A673 (cell line): ENCODE measurements around the gene SPACA7. TPM values are rescaled to one million over a fixed set of nuclear protein-coding genes. Genes with fewer than 3 reads are reported as not detected.

ENCODE experiments used
- BruUV-seq: library from RNA; stranded (reverse); fragments of 400-500 nt; replicated peaks from 2 replicates; lab custom pipeline; 2021; lab: Mats Ljungman, UMichigan
- CTCF ChIA-PET: fragments of 300-600 bp; sonication (Branson Sonifier 250); formaldehyde crosslinking; loops from one replicate; lab custom pipeline; 2022; ENCODE audit warnings: antibody characterized with exemption; lab: Charles Lee
- POLR2A ChIA-PET: fragments of 300-600 bp; sonication (Branson Sonifier 250); formaldehyde crosslinking; loops from one replicate; lab custom pipeline; 2022; ENCODE audit warnings: antibody characterized with exemption; ENCODE audit not compliant: low non-redundant PET; lab: Charles Lee
- DNase-seq: peaks from one replicate; pipeline ENCODE4 v3.0.0-alpha.2; 2015; ENCODE audit warnings: low spot score
- H3K27ac ChIP-seq: fragments of 200-600 bp; sonication (generic); 2 replicates; pipeline ENCODE4 v1.5.1; 2016; ENCODE audit warnings: mixed run types, low read depth, mild to moderate bottlenecking, mixed read lengths, antibody characterized with exemption, low read length; ENCODE audit not compliant: poor library complexity, severe bottlenecking
- H3K27me3 ChIP-seq: fragments of 200-600 bp; sonication (generic); replicated peaks from 2 replicates; pipeline ENCODE4 v1.6.1; 2017; ENCODE audit warnings: mixed run types, low read depth, mild to moderate bottlenecking, mixed read lengths, antibody characterized with exemption, low read length; ENCODE audit not compliant: insufficient read depth, poor library complexity
- H3K36me3 ChIP-seq: fragments of 200-600 bp; sonication (generic); 2 replicates; pipeline ENCODE4 v1.6.1; 2016; ENCODE audit warnings: mixed run types, mild to moderate bottlenecking, mixed read lengths, antibody characterized with exemption, low read length; ENCODE audit not compliant: insufficient read depth, poor library complexity, severe bottlenecking
- H3K4me1 ChIP-seq: fragments of 200-600 bp; sonication (generic); 2 replicates; pipeline ENCODE4 v1.6.1; 2017; ENCODE audit warnings: mixed run types, mild to moderate bottlenecking, mixed read lengths, antibody characterized with exemption, low read length; ENCODE audit not compliant: insufficient read depth, poor library complexity, severe bottlenecking
- H3K4me3 ChIP-seq: fragments of 200-600 bp; sonication (generic); 2 replicates; pipeline ENCODE4 v1.5.1; 2016; ENCODE audit warnings: low read depth, mixed run types, mild to moderate bottlenecking, mixed read lengths, low read length; ENCODE audit not compliant: poor library complexity, severe bottlenecking
- H3K9me3 ChIP-seq: fragments of 200-600 bp; sonication (generic); 2 replicates; pipeline ENCODE4 v1.6.1; 2016; ENCODE audit warnings: mixed run types, low read depth, mild to moderate bottlenecking, mixed read lengths, antibody characterized with exemption, low read length; ENCODE audit not compliant: poor library complexity, severe bottlenecking
- EZH2 ChIP-seq: fragments of 200-600 bp; sonication (generic); IDR thresholded peaks from 2 replicates; pipeline ENCODE4 v1.6.1; 2017; ENCODE audit warnings: borderline replicate concordance, low read depth, mild to moderate bottlenecking, mixed read lengths, antibody characterized with exemption, low read length; ENCODE audit not compliant: poor library complexity, severe bottlenecking
- intact Hi-C: fragments of 100-400 bp; cut with micrococcal nuclease; formaldehyde crosslinking; loops from one replicate; pipeline ENCODE4 v1.10.0; 2022; ENCODE audit not compliant: unreplicated experiment
- total RNA-seq: library from RNA; stranded (reverse); gene quantifications from 2 replicates; pipeline ENCODE4 v1.2.3, GENCODE V29; 2021
- TF ChIP-seq, protein P1 (sequence below): fragments of 300-800, 200-600 bp; sonication (generic); conservative IDR thresholded peaks from 2 replicates; pipeline ENCODE4 v1.5.1; 2017; ENCODE audit warnings: low read depth, mild to moderate bottlenecking, antibody characterized with exemption, low read length, moderate library complexity, mixed read lengths

Gene SPACA7
- total RNA-seq, 1 experiment from 2014 or later: not detected

DNA sequence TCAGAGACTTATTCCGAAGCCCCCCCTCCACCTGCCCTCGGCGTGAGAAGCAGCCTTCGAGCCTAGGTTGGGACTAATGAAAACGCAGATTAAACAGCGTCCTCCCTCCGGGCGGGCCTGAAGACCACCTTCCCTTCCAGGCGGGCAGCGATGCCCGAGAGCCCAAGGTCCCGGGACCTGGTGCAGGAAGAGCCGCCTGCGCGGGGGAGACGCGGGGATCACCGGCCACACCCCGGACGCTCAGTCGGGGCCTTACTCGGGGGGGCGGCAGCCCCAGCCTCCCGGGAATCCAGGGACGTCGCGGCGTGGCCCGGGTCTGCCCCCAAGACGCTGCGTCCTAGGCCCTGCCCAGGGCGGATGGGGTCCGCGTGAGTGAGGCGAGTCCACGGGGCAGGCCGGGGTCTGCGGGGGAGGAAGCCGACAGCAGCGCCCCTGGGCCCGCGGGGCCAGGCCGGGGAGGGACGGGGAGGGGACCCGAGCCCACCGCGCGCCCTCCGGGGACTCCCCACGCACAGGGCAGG lies 33.3 kb upstream of the SPACA7 start:
- peaks cover 66% of the 10 kb centered on the region for H3K27me3 ChIP-seq
- POLR2A ChIA-PET: no interaction called here
- no peak for TF ChIP-seq EZH2
- TF ChIP-seq, protein P1, sequence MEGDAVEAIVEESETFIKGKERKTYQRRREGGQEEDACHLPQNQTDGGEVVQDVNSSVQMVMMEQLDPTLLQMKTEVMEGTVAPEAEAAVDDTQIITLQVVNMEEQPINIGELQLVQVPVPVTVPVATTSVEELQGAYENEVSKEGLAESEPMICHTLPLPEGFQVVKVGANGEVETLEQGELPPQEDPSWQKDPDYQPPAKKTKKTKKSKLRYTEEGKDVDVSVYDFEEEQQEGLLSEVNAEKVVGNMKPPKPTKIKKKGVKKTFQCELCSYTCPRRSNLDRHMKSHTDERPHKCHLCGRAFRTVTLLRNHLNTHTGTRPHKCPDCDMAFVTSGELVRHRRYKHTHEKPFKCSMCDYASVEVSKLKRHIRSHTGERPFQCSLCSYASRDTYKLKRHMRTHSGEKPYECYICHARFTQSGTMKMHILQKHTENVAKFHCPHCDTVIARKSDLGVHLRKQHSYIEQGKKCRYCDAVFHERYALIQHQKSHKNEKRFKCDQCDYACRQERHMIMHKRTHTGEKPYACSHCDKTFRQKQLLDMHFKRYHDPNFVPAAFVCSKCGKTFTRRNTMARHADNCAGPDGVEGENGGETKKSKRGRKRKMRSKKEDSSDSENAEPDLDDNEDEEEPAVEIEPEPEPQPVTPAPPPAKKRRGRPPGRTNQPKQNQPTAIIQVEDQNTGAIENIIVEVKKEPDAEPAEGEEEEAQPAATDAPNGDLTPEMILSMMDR: no peak
- no peaks in the 10 kb centered on the region for H3K9me3 ChIP-seq
- CTCF ChIA-PET: no interaction called here
- H3K4me1 ChIP-seq: peaks cover 15% of the 10 kb centered on the region
- no peak overlapping the region for H3K4me3 ChIP-seq
- DNase-seq: no peak
- intact Hi-C loops: no loop called here
- no TSS peak for BruUV-seq
- no peaks in the 10 kb centered on the region for H3K36me3 ChIP-seq
- H3K27ac ChIP-seq: no peak overlapping the region

DNA sequence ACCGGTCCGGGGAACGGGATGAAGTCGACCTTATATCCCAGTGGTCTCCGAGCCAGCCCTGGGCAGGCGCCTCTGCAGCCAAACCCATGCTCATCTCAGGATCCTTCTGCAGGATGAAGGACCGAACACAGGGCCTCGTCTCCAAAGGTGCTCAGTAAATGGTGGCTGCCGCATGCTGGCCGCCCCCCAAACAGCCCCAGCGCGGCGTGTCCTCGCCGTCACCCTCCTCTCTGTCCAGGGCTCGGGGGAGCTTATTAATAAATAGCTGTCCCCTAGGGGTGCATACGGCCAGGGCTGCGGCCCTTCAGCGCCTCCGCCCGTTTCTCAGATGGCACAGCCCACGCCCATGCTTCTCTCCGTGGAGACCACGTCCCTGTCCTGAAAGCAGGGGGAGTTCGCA lies 32.6 kb upstream of the SPACA7 start:
- intact Hi-C loops: no loop called here
- CTCF ChIA-PET: no interaction called here
- Histone ChIP-seq H3K36me3 (no peaks in the 10 kb centered on the region), H3K27ac (no peak overlapping the region), H3K27me3 (peaks cover 73% of the 10 kb centered on the region), H3K4me1 (peaks cover 15% of the 10 kb centered on the region), H3K4me3 (no peak overlapping the region), H3K9me3 (no peaks in the 10 kb centered on the region)
- TF ChIP-seq EZH2: no peak
- TF ChIP-seq, protein P1: no peak
- BruUV-seq: no TSS peak
- POLR2A ChIA-PET: no interaction called here
- DNase-seq: no peak

- ChIA-PET CTCF (interaction anchor here (0.6 kb wide), 1 partner anchor 98 kb away, joined by 3 read pairs; no protein-coding TSS in a partner anchor), POLR2A (no interaction called here)
- no peaks in the 10 kb centered on the region for H3K9me3 ChIP-seq
- H3K27ac ChIP-seq: no peak overlapping the region
- peaks cover 89% of the 10 kb centered on the region for H3K27me3 ChIP-seq
- BruUV-seq: no TSS peak
- H3K4me1 ChIP-seq: peaks cover 15% of the 10 kb centered on the region
- TF ChIP-seq, protein P1: no peak
- no peak for TF ChIP-seq EZH2
- no peaks in the 10 kb centered on the region for H3K36me3 ChIP-seq
- no peak overlapping the region for H3K4me3 ChIP-seq
- DNase-seq: no peak
- intact Hi-C loops: no loop called here
Observed at GRCh38 chr13:112345826-112346172, 30.4 kb upstream of the SPACA7 start.
